Smooth muscle cell (in vitro differentiated cells): ENCODE measurements around the gene SDS. TPM values are rescaled to one million over a fixed set of nuclear protein-coding genes. Genes with fewer than 3 reads are reported as not detected.

Experiments used
- DNase-seq: peaks from one replicate; lab custom pipeline; 2025; ENCODE audit not compliant: unreplicated experiment; lab: John Stamatoyannopoulos, UW
- H2AFZ ChIP-seq: fragments of 200-600 bp; sonication (generic); 2 replicates; pipeline ENCODE4 v1.6.0; 2016; ENCODE audit warnings: antibody characterized with exemption, low read depth, mild to moderate bottlenecking
- H3F3A ChIP-seq: fragments of 200-600 bp; sonication (generic); 2 replicates; pipeline ENCODE4 v1.6.0; 2017; ENCODE audit warnings: antibody characterized with exemption, low read depth
- H3K27ac ChIP-seq: fragments of 200-600 bp; sonication (generic); 2 replicates; pipeline ENCODE4 v1.5.1; 2016; ENCODE audit warnings: low read depth, mild to moderate bottlenecking
- H3K27me3 ChIP-seq: fragments of 200-600 bp; sonication (generic); 2 replicates; pipeline ENCODE4 v1.6.1; 2016; ENCODE audit warnings: low read depth, mild to moderate bottlenecking
- H3K36me3 ChIP-seq: fragments of 200-600 bp; sonication (generic); 2 replicates; pipeline ENCODE4 v1.5.1; 2016; ENCODE audit warnings: low read depth
- H3K4me1 ChIP-seq: fragments of 200-600 bp; sonication (generic); 2 replicates; pipeline ENCODE4 v1.5.1; 2016; ENCODE audit warnings: low read depth
- H3K4me2 ChIP-seq: fragments of 200-600 bp; sonication (generic); 2 replicates; pipeline ENCODE4 v1.6.0; 2016; ENCODE audit warnings: mild to moderate bottlenecking
- H3K4me3 ChIP-seq: fragments of 200-600 bp; sonication (generic); 2 replicates; pipeline ENCODE4 v1.5.1; 2016; ENCODE audit warnings: mild to moderate bottlenecking
- H3K79me2 ChIP-seq: fragments of 200-600 bp; sonication (generic); 2 replicates; pipeline ENCODE4 v1.6.0; 2016; ENCODE audit warnings: low read depth, mild to moderate bottlenecking
- H3K9ac ChIP-seq: fragments of 200-600 bp; sonication (generic); 2 replicates; pipeline ENCODE4 v1.6.0; 2016; ENCODE audit warnings: low read depth
- H3K9me3 ChIP-seq: fragments of 200-600 bp; sonication (generic); replicated peaks from 2 replicates; pipeline ENCODE4 v1.5.1; 2016; ENCODE audit warnings: low read depth
- H4K20me1 ChIP-seq: fragments of 200-600 bp; sonication (generic); 2 replicates; pipeline ENCODE4 v1.6.0; 2016; ENCODE audit warnings: low read depth
- CTCF ChIP-seq: fragments of 200-600 bp; sonication (generic); IDR thresholded peaks from 2 replicates; pipeline ENCODE4 v1.5.1; 2017; ENCODE audit warnings: borderline replicate concordance, mild to moderate bottlenecking, antibody characterized with exemption; ENCODE audit not compliant: insufficient read depth, poor library complexity, severe bottlenecking
- WGBS: methylation state at CpG from one replicate; pipeline ENCODE4 v1.1.7; 2016; ENCODE audit warnings: low lambda C conversion rate; 5-methylcytosine and 5-hydroxymethylcytosine counted together
- polyA plus RNA-seq: library from polyadenylated mRNA; unstranded; fragments of >200 nt; fragmentation: Nextera tagmentation; extraction: Ambion mirVana; gene quantifications from 2 replicates; pipeline ENCODE4 v1.2.1, GENCODE V29; 2016
- total RNA-seq: library from RNA; depleted of rRNA; stranded (reverse); fragments of >200 nt; gene quantifications from 2 replicates; pipeline ENCODE4 v1.2.3, GENCODE V29; 2014

The SDS gene
- total and polyA plus RNA-seq, 2 experiments from 2014 or later, result not detected

DNA sequence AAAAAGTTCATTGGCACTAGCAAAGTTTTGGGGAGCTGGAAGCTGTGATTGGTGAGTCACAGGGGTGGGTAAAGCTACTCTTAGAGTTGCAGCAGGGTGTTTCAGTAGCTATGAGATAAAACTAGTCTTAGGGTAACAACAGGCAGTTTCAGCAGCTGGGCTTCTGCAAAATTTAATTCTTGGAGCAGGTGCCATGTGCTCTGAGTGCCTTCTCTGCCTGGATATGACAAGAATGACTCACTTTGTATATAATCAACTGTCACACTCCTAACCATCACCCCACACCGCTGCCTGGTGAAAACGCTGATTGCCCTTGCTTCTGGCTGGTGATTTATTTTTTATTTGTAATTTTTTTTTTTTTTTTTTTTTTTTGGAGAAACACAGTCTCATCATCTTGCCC is 55.8 kb downstream of the SDS start:
- Histone ChIP-seq H3K4me2 (no peak overlapping the region), H3F3A (no peaks in the 10 kb centered on the region), H3K36me3 (no peaks in the 10 kb centered on the region), H3K79me2 (no peaks in the 10 kb centered on the region), H3K9me3 (no peaks in the 10 kb centered on the region), H3K27me3 (no peaks in the 10 kb centered on the region), H3K4me3 (no peak overlapping the region), H3K4me1 (no peaks in the 10 kb centered on the region), H4K20me1 (no peaks in the 10 kb centered on the region), H3K9ac (no peak overlapping the region), H2AFZ (no peak overlapping the region), H3K27ac (no peak overlapping the region)
- no peak for TF ChIP-seq CTCF
- WGBS, result 96% methylated on average over 2 of the region's 2 CpGs
- no peak for DNase-seq

DNA sequence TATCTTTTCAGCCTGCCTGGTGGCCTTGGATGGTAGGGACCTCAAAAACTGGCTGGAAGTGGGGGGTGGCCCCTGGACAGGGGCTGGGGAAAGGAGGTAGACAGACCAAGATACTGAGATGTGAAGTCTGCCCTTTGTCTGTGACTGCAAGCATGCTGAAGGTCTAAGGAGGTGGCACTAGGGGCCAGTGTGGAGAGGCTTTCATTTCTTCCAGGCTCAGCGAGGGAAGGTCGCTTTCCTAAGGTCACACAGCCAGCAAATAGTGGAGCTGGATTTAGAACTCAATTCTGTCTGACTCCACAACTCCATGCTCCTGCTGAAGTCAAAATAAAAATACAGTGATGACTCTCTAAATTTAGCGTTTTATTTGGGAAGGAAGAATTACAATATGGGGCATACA is 56.6 kb downstream of the SDS start:
- Histone ChIP-seq H3K4me2 (no peak overlapping the region), H3F3A (no peaks in the 10 kb centered on the region), H3K79me2 (no peaks in the 10 kb centered on the region), H3K27ac (no peak overlapping the region), H3K36me3 (no peaks in the 10 kb centered on the region), H3K27me3 (no peaks in the 10 kb centered on the region), H2AFZ (no peak overlapping the region), H3K9ac (no peak overlapping the region), H4K20me1 (no peaks in the 10 kb centered on the region), H3K9me3 (no peaks in the 10 kb centered on the region), H3K4me1 (no peaks in the 10 kb centered on the region), H3K4me3 (no peak overlapping the region)
- no peak for TF ChIP-seq CTCF
- DNase-seq, result no peak
- 90% methylated on average over 3 of the region's 3 CpGs for WGBS

DNA sequence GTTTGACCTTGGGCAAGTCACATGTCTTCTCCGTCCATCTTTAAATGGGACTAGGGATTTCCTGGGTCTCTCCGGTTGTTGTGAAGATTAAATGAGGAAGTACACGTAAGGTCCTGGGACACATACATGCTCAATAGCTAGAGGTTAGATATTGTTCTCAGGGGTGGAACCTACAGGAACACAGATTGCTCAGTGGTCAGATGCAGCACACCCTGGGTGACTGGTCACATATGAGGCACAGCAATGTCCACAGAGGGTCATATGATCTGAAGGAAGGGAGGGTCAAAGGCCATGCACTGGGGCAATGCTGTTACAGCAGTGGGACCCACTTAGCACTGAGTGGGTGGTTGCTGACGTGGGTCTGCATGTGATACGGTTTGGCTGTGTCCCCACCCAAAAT is 57.3 kb downstream of the SDS start:
- 95% methylated on average over 5 of the region's 5 CpGs for WGBS
- Histone ChIP-seq H3K79me2 (no peaks in the 10 kb centered on the region), H3K27ac (no peak overlapping the region), H4K20me1 (no peaks in the 10 kb centered on the region), H2AFZ (no peak overlapping the region), H3K9ac (no peak overlapping the region), H3K4me2 (no peak overlapping the region), H3K4me3 (no peak overlapping the region), H3K4me1 (no peaks in the 10 kb centered on the region), H3F3A (no peaks in the 10 kb centered on the region), H3K27me3 (no peaks in the 10 kb centered on the region), H3K9me3 (no peaks in the 10 kb centered on the region), H3K36me3 (no peaks in the 10 kb centered on the region)
- no peak for DNase-seq
- no peak for TF ChIP-seq CTCF

GRCh38 chr12:113345318-113345717 is 58.4 kb downstream of the SDS start:
- H3K9me3 ChIP-seq, result no peaks in the 10 kb centered on the region
- DNase-seq, result no peak
- H3K36me3 ChIP-seq, result no peaks in the 10 kb centered on the region
- H2AFZ ChIP-seq, result no peak overlapping the region
- no peak for TF ChIP-seq CTCF
- H3K4me2 ChIP-seq, result no peak overlapping the region
- H3K4me3 ChIP-seq, result no peak overlapping the region
- no peaks in the 10 kb centered on the region for H4K20me1 ChIP-seq
- no peaks in the 10 kb centered on the region for H3K4me1 ChIP-seq
- no peaks in the 10 kb centered on the region for H3K79me2 ChIP-seq
- WGBS, result 85% methylated on average over 6 of the region's 6 CpGs
- H3K9ac ChIP-seq, result no peak overlapping the region
- H3K27ac ChIP-seq, result no peak overlapping the region
- H3K27me3 ChIP-seq, result no peaks in the 10 kb centered on the region
- H3F3A ChIP-seq, result no peaks in the 10 kb centered on the region
